AG08396 (cell line): ENCODE measurements around the gene DCST1.

Experiments used
- DNase-seq: peaks from one replicate; pipeline ENCODE4 v3.0.0; 2012; ENCODE audit warnings: low spot score, mixed read lengths

Gene DCST1

DNA sequence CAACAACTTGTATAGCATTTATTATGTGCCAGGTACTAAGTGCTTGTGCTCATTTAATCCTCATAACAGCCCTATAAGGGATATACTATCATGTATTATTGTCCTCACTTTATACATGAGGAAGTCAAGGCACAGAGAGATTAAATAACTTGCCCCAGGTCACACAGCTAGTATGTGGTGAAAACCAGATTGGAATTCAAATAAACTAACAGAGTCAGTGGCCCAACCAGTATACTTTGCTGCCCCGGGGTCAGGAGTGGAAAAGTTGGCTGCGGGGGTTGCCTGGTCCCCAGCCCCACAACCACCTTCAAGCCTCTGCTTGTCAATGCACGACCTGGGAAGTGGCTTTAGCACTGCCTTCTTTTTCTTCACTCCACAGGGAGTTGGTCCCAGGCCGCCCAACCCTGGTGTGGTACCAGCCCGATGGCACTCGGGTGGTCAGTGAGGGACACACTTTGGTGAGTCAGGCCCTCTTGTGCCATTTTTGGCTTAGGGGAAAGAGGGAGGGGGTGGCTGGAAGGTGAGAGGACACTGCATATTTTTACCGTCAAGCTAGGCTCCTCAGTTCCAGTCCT is 20.0 kb downstream of the DCST1 start:
- no peak for DNase-seq

- no peak for DNase-seq
These were observed 23.5 kb downstream of the DCST1 start for GRCh38 chr1:155057104-155057503.

- DNase-seq = no peak
These were observed 24.2 kb downstream of the DCST1 start for GRCh38 chr1:155057788-155058211.

DNA sequence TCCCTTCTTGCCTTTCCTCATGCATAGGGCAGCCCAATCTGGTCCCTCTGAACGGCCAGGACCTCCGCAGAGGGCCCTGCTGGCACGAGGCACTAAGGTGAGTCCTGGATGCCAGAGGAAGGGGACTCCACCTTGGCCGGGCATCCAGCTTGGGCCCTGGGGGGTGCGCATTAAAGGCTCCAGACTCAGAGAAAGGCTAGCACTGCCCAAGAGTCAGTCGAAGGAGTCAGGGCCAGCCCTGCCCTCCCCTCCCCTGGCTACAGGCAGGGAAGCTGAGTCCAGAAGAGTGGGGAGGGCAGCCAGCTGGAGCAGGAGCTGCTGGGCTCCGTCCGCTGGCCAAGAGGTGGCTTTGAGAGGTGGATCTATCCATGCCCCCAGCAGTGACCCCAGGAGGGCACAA is 27.1 kb downstream of the DCST1 start:
- no peak for DNase-seq

- DNase-seq = peak; percentile 92
These were observed 27.9 kb downstream of the DCST1 start for GRCh38 chr1:155061381-155062150.

GRCh38 chr1:155062151-155062686 is 28.6 kb downstream of the DCST1 start:
- no peak for DNase-seq

DNA sequence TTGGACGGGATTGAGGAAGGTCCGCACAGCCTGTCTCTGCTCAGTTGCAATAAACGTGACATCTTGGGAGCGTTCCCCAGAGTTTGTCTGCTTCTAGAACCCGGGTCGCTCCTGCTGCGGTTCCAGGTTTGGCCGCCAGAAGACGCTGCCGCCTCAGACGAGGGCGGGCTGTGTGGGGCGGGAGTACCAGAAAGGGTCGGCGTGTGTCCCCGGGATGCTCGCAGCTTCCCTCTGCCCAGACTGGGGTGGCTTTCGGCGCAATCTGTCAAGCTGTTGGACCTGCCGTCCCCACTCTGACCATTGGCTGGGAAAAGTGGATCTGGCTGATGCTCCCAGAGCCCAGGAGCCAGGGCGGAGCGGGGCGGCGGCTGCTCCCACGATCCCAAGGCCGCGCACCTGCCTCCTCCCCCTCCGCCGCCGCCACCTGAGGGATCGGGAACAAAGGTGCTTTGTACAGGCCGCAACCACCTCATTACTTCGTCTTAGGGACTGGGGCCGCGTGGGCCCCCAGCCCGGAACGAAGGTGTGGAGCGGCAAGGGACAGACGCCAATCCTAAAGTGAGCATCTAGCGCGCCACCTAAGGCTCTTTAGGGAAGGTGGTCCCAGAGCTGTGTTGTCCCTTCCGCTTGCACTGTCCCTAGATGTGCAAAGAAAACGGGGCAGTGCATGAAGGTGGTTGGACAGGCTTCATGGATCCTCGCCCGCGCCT is 29.2 kb downstream of the DCST1 start:
- peak; percentile 85 for DNase-seq

DNA sequence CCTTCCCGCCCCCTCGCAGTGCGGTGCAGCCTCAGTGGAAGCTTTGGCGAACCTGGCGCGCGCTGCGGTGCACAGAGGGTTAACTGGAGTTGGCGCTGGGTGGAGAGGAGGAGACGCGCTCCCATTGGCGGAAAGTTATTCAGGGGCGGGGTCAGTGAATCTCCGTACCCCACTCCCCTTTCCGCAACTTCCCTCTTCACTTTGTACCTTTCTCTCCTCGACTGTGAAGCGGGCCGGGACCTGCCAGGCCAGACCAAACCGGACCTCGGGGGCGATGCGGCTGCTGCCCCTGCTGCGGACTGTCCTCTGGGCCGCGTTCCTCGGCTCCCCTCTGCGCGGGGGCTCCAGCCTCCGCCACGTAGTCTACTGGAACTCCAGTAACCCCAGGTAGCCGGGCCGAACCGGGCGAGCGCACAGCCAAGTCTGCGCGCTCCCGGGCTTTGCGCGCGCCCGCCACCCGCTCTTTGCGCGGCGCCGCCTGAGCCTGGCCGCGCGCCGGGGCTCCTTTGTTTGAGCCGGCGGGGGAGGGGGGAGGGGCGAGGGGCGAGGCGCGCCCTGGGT is 30.0 kb downstream of the DCST1 start, which contains the start of gene EFNA4:
EFNA4 (plus strand) TSS at position 191 of the 561 bp plus-strand sequence; CDS start at position 275, 84 bp downstream.
- DNase-seq = peak; percentile 93

- DNase-seq = peak; percentile 62
These were observed 30.6 kb downstream of the DCST1 start for GRCh38 chr1:155064111-155064831.

DNA sequence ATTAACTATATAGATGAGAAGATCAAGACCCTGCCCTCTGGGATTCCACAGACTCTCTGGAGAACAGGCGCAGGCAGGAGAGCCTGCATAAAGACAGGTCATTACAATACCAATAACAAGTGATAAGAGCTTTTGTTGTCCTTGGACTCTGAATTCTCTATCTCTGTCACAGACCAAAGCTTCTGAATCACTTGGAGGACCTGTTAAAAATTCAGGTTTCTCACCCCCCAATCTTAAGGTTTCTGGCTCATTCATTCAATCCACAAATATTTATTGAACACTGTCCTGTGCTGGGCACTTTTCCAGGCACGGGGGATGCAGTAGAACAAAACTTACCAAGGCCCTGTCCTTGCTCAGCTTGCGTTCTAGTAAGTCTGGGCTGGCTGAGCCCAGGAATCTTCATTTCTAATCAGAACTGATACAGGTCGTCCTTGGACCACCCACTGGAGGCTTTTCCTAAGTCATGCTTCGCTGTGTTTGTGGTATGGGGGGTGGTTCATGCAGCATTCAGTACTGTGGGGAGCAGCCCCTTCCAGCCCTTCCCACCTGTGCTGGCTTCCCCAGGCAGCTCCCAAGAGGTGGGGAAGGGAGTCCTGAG is 31.3 kb downstream of the DCST1 start:
- no peak for DNase-seq

DNA sequence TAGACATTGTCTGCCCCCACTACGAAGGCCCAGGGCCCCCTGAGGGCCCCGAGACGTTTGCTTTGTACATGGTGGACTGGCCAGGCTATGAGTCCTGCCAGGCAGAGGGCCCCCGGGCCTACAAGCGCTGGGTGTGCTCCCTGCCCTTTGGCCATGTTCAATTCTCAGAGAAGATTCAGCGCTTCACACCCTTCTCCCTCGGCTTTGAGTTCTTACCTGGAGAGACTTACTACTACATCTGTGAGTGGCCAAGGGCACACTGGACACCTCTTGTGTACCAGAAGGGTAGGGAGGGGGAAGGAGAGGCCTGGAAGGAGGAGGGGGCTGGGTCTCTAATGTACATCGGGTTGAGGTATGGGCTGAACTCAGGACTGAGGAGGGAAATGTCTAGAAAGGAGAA is 33.2 kb downstream of the DCST1 start:
- DNase-seq = no peak

- DNase-seq = no peak
These were observed 35.0 kb downstream of the DCST1 start for GRCh38 chr1:155068599-155068998.

- DNase-seq = no peak
These were observed 36.0 kb downstream of the DCST1 start for GRCh38 chr1:155069551-155070157.

DNA sequence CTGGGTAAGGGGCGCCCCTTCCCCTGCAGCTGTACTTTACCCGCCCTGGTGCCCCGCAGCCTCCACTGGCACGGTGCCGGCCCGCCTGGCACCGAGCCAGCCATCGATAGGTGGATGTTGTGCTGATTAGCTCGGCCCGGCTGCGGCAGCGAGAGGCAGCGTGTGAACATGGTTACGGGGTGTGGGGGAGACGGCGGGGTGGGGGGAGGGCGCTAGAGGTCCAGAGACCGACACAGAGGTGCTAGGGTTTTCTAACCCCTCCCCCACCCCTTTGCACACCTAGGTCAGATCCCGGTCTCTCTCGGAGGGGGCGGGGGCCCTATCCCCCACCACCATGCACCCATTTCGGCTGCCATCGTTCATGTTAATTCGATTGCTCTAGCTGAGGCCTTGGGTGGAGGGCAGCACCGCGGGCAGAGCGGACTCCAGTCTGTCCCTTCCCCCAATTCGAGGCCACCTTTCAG is 36.6 kb downstream of the DCST1 start:
- no peak for DNase-seq

- peak; percentile 87 for DNase-seq
These were observed 37.3 kb downstream of the DCST1 start for GRCh38 chr1:155070721-155071569.

- no peak for DNase-seq
These were observed 38.1 kb downstream of the DCST1 start for GRCh38 chr1:155071701-155072100.

DNA sequence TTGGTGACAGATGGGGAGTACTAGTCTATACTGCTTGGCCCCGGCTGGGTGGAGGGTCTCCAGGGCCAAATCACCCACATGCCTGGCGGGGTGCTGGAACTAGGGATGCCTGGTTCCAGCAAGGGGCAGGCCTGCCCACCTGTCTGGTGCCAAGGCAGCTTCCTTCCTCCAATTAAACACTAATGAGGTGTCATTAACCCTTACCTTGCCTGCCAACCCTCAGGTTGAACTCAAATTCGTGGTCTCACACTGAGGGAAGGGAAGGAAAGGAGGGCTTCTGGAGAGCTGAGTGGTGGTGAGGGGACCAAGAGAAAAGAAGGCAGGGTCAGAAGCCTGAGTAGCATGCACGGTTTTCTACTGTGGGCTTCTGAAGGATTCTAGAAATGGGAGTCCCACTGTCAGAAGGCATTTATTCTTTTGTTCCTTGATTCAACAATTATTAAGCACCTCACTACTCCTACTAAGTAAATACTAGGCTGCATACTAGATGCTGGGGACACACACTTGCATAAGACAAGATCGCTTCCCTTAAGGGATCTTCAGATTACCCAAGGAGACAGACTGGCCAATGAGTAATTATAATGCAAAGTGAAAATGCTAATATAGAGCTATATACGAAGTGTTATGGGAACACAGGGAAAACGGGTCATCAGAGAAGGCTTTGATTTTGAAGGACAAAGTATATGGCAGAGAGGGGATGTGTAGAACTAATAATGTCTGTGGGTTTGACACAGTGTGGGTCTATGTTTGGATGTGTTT is 39.1 kb downstream of the DCST1 start:
- no peak for DNase-seq

GRCh38 chr1:155073377-155074242 is 40.0 kb downstream of the DCST1 start:
- DNase-seq = no peak
